Omental fat pad (tissue), 4 donors: ENCODE results near the gene GNB1. TPM values are rescaled to one million over a fixed set of nuclear protein-coding genes. Genes with fewer than 3 reads are reported as not detected.
"Not testable (repeated sequence)": the region's sequence is repeated elsewhere in the genome, so short reads cannot be mapped to it uniquely, and the experiment has no call there.

ENCODE experiments used
- ATAC-seq: fragments of 150-250 bp; one replicate; pipeline ENCODE4 v1.9.1; 2016; ENCODE audit warnings: mild to moderate bottlenecking, moderate library complexity; ENCODE audit not compliant: low FRiP score
- DNase-seq: peaks from one replicate; pipeline ENCODE4 v3.0.0-alpha.2; 2019; ENCODE audit warnings: low spot score
- total RNA-seq, 4 donors: library from RNA; depleted of rRNA; stranded (reverse); fragments of >200 nt; gene quantifications; one replicate each; pipeline ENCODE4 v1.1.0, GENCODE V29; 2016
- TF ChIP-seq, protein P1 (sequence below), 3 donors: fragments of 450-650 bp; IDR thresholded peaks; one replicate each; pipeline ENCODE4 v1.5.1; 2016 to 2017; ENCODE audit warnings: antibody characterized with exemption in 3 of 3, mild to moderate bottlenecking in 3 of 3, moderate library complexity in 2 of 3

The GNB1 gene
- total RNA-seq, 4 donors from 2014 or later, result 104 to 175 (median 152) TPM

DNA sequence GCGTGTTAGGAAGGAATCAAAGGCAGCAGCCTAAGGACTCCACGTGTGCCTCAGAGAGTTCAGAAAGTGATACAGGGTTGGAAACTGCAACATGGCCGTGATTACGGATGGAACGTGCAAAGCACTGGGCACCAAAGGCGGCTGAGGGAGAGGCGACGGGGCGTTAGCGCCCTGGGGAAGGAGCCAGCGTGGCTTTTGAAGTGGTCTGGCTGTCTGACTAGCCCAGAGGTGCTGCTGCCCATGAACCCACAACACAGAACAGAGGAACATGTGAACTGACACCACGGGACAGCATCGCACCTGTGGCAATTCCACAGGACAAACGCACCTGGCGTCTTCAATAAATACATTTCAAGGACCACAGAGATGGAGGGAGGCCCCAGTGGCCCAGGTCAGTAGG lies 46.2 kb upstream of the GNB1 start:
- no peak for ATAC-seq
- DNase-seq, result no peak
- TF ChIP-seq, protein P1, sequence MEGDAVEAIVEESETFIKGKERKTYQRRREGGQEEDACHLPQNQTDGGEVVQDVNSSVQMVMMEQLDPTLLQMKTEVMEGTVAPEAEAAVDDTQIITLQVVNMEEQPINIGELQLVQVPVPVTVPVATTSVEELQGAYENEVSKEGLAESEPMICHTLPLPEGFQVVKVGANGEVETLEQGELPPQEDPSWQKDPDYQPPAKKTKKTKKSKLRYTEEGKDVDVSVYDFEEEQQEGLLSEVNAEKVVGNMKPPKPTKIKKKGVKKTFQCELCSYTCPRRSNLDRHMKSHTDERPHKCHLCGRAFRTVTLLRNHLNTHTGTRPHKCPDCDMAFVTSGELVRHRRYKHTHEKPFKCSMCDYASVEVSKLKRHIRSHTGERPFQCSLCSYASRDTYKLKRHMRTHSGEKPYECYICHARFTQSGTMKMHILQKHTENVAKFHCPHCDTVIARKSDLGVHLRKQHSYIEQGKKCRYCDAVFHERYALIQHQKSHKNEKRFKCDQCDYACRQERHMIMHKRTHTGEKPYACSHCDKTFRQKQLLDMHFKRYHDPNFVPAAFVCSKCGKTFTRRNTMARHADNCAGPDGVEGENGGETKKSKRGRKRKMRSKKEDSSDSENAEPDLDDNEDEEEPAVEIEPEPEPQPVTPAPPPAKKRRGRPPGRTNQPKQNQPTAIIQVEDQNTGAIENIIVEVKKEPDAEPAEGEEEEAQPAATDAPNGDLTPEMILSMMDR (IDR thresholded peaks at IDR 0.05), result no peak

- DNase-seq, ATAC-seq: not testable (repeated sequence)
Observed at GRCh38 chr1:1934848-1935247, 44.0 kb upstream of the GNB1 start.

DNA sequence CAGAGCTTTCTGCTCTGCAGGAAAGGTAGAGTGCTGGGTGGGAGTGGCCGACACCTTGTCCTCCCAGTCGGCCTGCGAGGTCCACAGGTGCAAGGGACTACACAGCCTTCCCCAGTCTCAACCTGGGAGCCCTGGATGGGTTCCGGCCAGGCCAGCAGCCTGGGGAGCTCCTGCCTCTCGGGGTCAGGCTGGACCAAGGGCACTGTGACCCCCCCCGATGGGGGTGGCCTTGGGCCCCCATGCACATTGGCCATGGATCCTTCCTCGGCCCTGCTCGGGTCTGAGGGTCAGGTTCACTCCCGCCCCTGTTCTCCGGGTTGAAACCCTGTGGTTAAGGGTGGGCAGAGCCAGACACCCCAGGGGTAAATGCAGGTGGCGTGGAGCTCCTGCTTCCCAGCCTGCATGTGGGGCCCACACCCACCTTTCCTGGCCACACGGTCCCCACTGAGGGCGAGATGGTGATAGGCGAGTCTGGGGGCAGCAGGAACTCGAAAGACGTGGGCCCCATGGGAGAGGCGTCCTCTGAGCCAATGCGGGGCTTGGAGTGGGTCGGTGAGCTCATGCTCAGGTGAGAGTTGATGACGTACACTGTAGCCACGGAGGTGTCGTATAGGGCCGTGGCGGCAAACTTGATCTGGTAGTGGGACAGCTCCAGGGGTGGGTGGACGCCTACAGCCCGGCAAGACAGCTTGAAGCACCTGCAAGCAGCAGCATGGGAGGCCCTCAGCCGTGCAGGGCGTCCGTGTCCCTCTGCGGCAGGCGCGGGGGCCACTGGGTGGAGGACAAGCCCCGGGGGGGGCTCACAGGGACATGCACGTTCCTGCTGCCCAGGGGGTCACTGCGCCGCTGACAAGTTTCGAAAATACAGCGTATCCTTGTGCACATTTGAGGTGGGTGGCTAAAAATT lies 39.0 kb upstream of the GNB1 start:
- ATAC-seq (no peak), DNase-seq (no peak)
- TF ChIP-seq, protein P1 (IDR thresholded peaks at IDR 0.05), result no peak

DNA sequence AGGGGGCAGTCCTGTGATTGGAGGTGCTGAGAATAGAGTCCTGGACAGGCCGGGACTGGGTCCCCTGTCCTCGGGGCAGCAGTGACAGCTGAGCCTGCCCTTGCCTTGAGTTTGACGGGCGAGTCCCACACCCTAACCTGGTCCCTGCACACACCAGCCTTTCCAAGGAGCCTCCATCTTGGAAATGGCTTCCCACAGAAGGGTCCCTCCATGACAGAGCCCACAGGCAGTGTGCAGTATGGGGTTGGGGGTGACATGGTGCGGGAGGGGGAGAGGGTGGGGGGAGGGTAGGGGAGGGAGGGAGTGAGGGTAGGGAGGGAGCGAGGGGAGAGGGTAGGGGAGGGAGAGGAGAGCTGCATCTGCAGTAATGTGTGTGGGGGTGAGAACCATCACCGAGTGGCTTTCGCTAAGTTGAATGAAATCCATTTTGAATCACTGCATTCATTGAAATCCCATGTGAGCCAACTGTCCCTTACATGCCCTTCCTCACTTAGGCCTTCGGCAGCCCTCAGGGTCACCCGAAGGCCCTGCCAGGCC lies 38.3 kb upstream of the GNB1 start:
- no peak for ATAC-seq
- DNase-seq, result no peak
- TF ChIP-seq, protein P1 (IDR thresholded peaks at IDR 0.05), result no peak

DNA sequence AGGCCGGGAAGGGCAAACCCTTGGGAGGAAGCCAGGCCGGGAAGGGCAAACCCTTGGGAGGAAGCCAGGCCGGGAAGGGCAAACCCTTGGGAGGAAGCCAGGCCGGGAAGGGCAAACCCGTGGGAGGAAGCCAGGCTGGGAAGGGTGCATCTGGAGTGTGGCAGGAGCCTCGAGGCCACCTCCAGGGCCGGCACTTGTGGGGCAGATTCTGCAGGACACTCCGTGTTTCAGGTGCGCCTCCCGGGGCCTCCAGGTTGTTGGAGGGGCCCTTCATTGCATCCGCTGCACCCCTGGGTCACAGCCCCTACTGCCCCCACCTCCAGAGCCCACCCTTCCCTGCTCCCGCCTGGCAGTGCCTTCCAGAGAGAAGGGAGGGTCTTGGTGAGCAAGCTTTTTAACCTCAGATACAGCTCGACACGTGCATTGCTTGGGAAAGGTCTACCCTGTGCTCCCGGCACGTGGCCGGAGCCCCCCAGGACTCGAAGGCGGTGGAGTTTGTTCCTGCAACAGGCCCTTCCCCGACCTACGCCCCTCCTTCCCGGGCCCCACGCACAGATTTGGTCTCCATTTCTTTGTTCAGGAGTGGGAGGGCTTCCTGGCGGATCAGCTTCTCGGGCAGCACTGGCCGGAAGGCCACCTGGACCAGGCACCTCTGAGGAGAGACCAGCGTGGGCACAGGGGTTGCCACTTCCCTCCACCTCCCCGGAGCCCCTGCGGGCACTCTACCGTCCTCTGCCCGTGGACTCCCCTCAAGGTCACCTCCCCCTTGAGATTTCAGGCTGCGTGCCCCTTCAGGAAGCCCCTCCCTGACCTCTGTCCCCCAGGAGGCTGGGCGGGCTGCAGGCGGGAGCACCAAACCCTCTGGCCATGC lies 37.6 kb upstream of the GNB1 start:
- DNase-seq, result no peak
- ATAC-seq, result no peak
- TF ChIP-seq, protein P1 (IDR thresholded peaks at IDR 0.05), result no peak

- TF ChIP-seq, protein P1 (IDR thresholded peaks at IDR 0.05), result no peak
- DNase-seq, result no peak
- no peak for ATAC-seq
Observed at GRCh38 chr1:1927751-1928150, 36.9 kb upstream of the GNB1 start.
